ENCODE results near the gene SP140.

DNA sequence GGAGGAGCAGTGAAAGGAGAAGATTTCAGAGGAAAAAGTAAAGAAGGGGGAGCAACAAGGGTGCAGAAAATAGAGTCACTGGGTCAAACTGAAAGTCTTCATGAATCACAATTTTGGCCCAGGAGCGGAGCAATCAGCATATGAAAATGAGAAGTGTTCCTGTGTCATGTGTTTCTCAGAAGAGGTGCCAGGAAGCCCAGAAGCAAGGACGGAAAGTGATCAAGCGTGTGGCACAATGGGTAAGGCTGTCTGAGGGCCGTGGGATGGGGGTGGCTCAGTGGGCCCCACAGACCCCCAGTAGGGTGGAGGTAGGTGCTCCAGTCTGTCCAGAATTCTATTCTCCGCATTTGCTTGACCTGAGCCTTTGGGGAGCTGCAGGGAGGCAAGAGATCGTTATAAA is 44.2 kb downstream of the SP140 start:
- TF ChIP-seq, protein P1, sequence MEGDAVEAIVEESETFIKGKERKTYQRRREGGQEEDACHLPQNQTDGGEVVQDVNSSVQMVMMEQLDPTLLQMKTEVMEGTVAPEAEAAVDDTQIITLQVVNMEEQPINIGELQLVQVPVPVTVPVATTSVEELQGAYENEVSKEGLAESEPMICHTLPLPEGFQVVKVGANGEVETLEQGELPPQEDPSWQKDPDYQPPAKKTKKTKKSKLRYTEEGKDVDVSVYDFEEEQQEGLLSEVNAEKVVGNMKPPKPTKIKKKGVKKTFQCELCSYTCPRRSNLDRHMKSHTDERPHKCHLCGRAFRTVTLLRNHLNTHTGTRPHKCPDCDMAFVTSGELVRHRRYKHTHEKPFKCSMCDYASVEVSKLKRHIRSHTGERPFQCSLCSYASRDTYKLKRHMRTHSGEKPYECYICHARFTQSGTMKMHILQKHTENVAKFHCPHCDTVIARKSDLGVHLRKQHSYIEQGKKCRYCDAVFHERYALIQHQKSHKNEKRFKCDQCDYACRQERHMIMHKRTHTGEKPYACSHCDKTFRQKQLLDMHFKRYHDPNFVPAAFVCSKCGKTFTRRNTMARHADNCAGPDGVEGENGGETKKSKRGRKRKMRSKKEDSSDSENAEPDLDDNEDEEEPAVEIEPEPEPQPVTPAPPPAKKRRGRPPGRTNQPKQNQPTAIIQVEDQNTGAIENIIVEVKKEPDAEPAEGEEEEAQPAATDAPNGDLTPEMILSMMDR (conservative IDR thresholded peaks at IDR 0.05; ENCODE audit: low read length): no peak
- no peak for TF ChIP-seq EZH2phosphoT487 (IDR thresholded peaks at IDR 0.05; ENCODE audit: borderline replicate concordance, low read depth, low read length)

Data from OCI-LY7 (cell line).